A673 (cell line): ENCODE data around the gene ZMYND19. TPM values are rescaled to one million over a fixed set of nuclear protein-coding genes. Genes with fewer than 3 reads are reported as not detected.
A peak's percentile ranks its signal among the peaks of the same experiment; 100 is the strongest.
"Not testable (repeated sequence)": the region's sequence is repeated elsewhere in the genome, so short reads cannot be mapped to it uniquely, and the experiment has no call there.

Experiments used
- BruUV-seq: library from RNA; stranded (reverse); fragments of 400-500 nt; replicated peaks from 2 replicates; lab custom pipeline; 2021; lab: Mats Ljungman, UMichigan
- CTCF ChIA-PET: fragments of 300-600 bp; sonication (Branson Sonifier 250); formaldehyde crosslinking; loops from one replicate; lab custom pipeline; 2022; ENCODE audit warnings: antibody characterized with exemption; lab: Charles Lee
- POLR2A ChIA-PET: fragments of 300-600 bp; sonication (Branson Sonifier 250); formaldehyde crosslinking; loops from one replicate; lab custom pipeline; 2022; ENCODE audit warnings: antibody characterized with exemption; ENCODE audit not compliant: low non-redundant PET; lab: Charles Lee
- DNase-seq: peaks from one replicate; pipeline ENCODE4 v3.0.0-alpha.2; 2015; ENCODE audit warnings: low spot score
- H3K27ac ChIP-seq: fragments of 200-600 bp; sonication (generic); 2 replicates; pipeline ENCODE4 v1.5.1; 2016; ENCODE audit warnings: mixed run types, low read depth, mild to moderate bottlenecking, mixed read lengths, antibody characterized with exemption, low read length; ENCODE audit not compliant: poor library complexity, severe bottlenecking
- H3K27me3 ChIP-seq: fragments of 200-600 bp; sonication (generic); replicated peaks from 2 replicates; pipeline ENCODE4 v1.6.1; 2017; ENCODE audit warnings: mixed run types, low read depth, mild to moderate bottlenecking, mixed read lengths, antibody characterized with exemption, low read length; ENCODE audit not compliant: insufficient read depth, poor library complexity
- H3K36me3 ChIP-seq: fragments of 200-600 bp; sonication (generic); 2 replicates; pipeline ENCODE4 v1.6.1; 2016; ENCODE audit warnings: mixed run types, mild to moderate bottlenecking, mixed read lengths, antibody characterized with exemption, low read length; ENCODE audit not compliant: insufficient read depth, poor library complexity, severe bottlenecking
- H3K4me1 ChIP-seq: fragments of 200-600 bp; sonication (generic); 2 replicates; pipeline ENCODE4 v1.6.1; 2017; ENCODE audit warnings: mixed run types, mild to moderate bottlenecking, mixed read lengths, antibody characterized with exemption, low read length; ENCODE audit not compliant: insufficient read depth, poor library complexity, severe bottlenecking
- H3K4me3 ChIP-seq: fragments of 200-600 bp; sonication (generic); 2 replicates; pipeline ENCODE4 v1.5.1; 2016; ENCODE audit warnings: low read depth, mixed run types, mild to moderate bottlenecking, mixed read lengths, low read length; ENCODE audit not compliant: poor library complexity, severe bottlenecking
- H3K9me3 ChIP-seq: fragments of 200-600 bp; sonication (generic); 2 replicates; pipeline ENCODE4 v1.6.1; 2016; ENCODE audit warnings: mixed run types, low read depth, mild to moderate bottlenecking, mixed read lengths, antibody characterized with exemption, low read length; ENCODE audit not compliant: poor library complexity, severe bottlenecking
- EZH2 ChIP-seq: fragments of 200-600 bp; sonication (generic); IDR thresholded peaks from 2 replicates; pipeline ENCODE4 v1.6.1; 2017; ENCODE audit warnings: borderline replicate concordance, low read depth, mild to moderate bottlenecking, mixed read lengths, antibody characterized with exemption, low read length; ENCODE audit not compliant: poor library complexity, severe bottlenecking
- intact Hi-C: fragments of 100-400 bp; cut with micrococcal nuclease; formaldehyde crosslinking; loops from one replicate; pipeline ENCODE4 v1.10.0; 2022; ENCODE audit not compliant: unreplicated experiment
- total RNA-seq: library from RNA; stranded (reverse); gene quantifications from 2 replicates; pipeline ENCODE4 v1.2.3, GENCODE V29; 2021
- TF ChIP-seq, protein P1 (sequence below): fragments of 300-800, 200-600 bp; sonication (generic); conservative IDR thresholded peaks from 2 replicates; pipeline ENCODE4 v1.5.1; 2017; ENCODE audit warnings: low read depth, mild to moderate bottlenecking, antibody characterized with exemption, low read length, moderate library complexity, mixed read lengths

The ZMYND19 gene
- total RNA-seq, 1 experiment from 2014 or later = 75.3 TPM

GRCh38 chr9:137538058-137538457 is 52.3 kb downstream of the ZMYND19 start:
- no peaks in the 10 kb centered on the region for H3K9me3 ChIP-seq
- H3K36me3 ChIP-seq = no peaks in the 10 kb centered on the region
- ChIA-PET CTCF (no interaction called here), POLR2A (no interaction called here)
- peaks cover 5% of the 10 kb centered on the region for H3K4me1 ChIP-seq
- H3K4me3 ChIP-seq = no peak overlapping the region
- DNase-seq = no peak
- intact Hi-C loops = no loop called here
- H3K27me3 ChIP-seq = no peaks in the 10 kb centered on the region
- no peak overlapping the region for H3K27ac ChIP-seq
- BruUV-seq = no TSS peak
- no peak for TF ChIP-seq EZH2
- TF ChIP-seq, protein P1, sequence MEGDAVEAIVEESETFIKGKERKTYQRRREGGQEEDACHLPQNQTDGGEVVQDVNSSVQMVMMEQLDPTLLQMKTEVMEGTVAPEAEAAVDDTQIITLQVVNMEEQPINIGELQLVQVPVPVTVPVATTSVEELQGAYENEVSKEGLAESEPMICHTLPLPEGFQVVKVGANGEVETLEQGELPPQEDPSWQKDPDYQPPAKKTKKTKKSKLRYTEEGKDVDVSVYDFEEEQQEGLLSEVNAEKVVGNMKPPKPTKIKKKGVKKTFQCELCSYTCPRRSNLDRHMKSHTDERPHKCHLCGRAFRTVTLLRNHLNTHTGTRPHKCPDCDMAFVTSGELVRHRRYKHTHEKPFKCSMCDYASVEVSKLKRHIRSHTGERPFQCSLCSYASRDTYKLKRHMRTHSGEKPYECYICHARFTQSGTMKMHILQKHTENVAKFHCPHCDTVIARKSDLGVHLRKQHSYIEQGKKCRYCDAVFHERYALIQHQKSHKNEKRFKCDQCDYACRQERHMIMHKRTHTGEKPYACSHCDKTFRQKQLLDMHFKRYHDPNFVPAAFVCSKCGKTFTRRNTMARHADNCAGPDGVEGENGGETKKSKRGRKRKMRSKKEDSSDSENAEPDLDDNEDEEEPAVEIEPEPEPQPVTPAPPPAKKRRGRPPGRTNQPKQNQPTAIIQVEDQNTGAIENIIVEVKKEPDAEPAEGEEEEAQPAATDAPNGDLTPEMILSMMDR = no peak

DNA sequence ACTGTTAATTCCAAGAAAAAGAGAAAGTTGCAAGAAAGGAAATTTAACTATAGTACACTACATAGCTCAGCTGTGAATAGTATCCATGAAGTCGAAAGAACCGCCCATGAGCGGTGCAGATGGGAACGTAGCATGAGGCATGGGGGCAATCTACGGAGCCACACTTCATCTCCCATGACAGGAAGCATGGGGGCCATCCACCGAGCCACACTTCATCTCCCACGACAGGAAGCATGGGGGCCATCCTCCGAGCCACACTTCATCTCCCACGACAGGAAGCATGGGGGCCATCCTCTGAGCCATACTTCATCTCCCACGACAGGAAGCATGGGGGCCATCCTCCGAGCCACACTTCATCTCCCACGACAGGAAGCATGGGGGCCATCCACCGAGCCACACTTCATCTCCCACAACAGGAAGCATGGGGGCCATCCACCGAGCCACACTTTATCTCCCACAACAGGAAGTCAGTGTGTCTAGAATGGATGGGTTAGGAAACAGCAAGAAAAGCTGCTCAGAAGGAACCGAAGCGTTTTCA is 53.6 kb downstream of the ZMYND19 start:
- H3K4me1 ChIP-seq, intact Hi-C loops, H3K9me3 ChIP-seq, POLR2A ChIA-PET, H3K36me3 ChIP-seq, H3K27me3 ChIP-seq, H3K4me3 ChIP-seq, H3K27ac ChIP-seq, CTCF ChIA-PET, DNase-seq, BruUV-seq: not testable (repeated sequence)

- Histone ChIP-seq H3K4me3 (no peak overlapping the region), H3K9me3 (no peaks in the 10 kb centered on the region), H3K27ac (peak overlapping the region; percentile 50), H3K36me3 (no peaks in the 10 kb centered on the region), H3K4me1 (peaks cover 2% of the 10 kb centered on the region), H3K27me3 (no peaks in the 10 kb centered on the region)
- intact Hi-C loops = no loop called here
- CTCF ChIA-PET = interaction anchor here (0.5 to 0.7 kb wide), 3 partner anchors 14 to 440 kb away, joined by 3 to 5 read pairs (median 3); no protein-coding TSS in a partner anchor
- POLR2A ChIA-PET = interaction anchor here (0.6 to 0.7 kb wide), 2 partner anchors 234 to 244 kb away, joined by 3 to 12 read pairs; no protein-coding TSS in a partner anchor
- BruUV-seq = no TSS peak
- TF ChIP-seq, protein P1 = no peak
- no peak for TF ChIP-seq EZH2
- DNase-seq = no peak
Measured at GRCh38 chr9:137535120-137535428, 55.2 kb downstream of the ZMYND19 start.
